SU-DHL-6 (cell line): ENCODE results near the gene TMEM121B.

Experiments
- H2AFZ ChIP-seq: fragments of 200-600 bp; sonication (generic); 2 replicates; pipeline ENCODE4 v1.6.1; 2014; ENCODE audit warnings: low read depth, mild to moderate bottlenecking, moderate library complexity, mixed read lengths, antibody characterized with exemption, low read length; ENCODE audit not compliant: severe bottlenecking
- H3F3A ChIP-seq: fragments of 200-600 bp; shearing (Covaris generic); 2 replicates; pipeline ENCODE4 v1.6.0; 2016; ENCODE audit warnings: antibody characterized with exemption, mild to moderate bottlenecking; ENCODE audit not compliant: insufficient read depth
- H3K27ac ChIP-seq: fragments of 200-600 bp; sonication (generic); 2 replicates; pipeline ENCODE4 v1.5.1; 2016; ENCODE audit warnings: low read depth, mild to moderate bottlenecking, low read length, moderate library complexity, mixed read lengths
- H3K27me3 ChIP-seq: fragments of 200-600 bp; sonication (generic), shearing (Covaris generic); 2 replicates; pipeline ENCODE4 v1.6.0; 2014; ENCODE audit warnings: mild to moderate bottlenecking, low read length
- H3K36me3 ChIP-seq: fragments of 200-600 bp; sonication (generic); 2 replicates; pipeline ENCODE4 v1.6.1; 2014; ENCODE audit warnings: mild to moderate bottlenecking, low read length, mixed read lengths
- H3K4me2 ChIP-seq: fragments of 300-600, 200-600 bp; shearing (Covaris generic), sonication (generic); 2 replicates; pipeline ENCODE4 v1.6.0; 2014; ENCODE audit warnings: low read length, low read depth, mild to moderate bottlenecking; ENCODE audit not compliant: poor library complexity, severe bottlenecking
- H3K4me3 ChIP-seq: fragments of 200-600 bp; sonication (generic); 2 replicates; pipeline ENCODE4 v1.5.1; 2014; ENCODE audit warnings: antibody characterized with exemption, low read length, mild to moderate bottlenecking, mixed read lengths; ENCODE audit not compliant: insufficient read depth, poor library complexity, severe bottlenecking
- H3K79me2 ChIP-seq: fragments of 200-600 bp; sonication (generic); 2 replicates; pipeline ENCODE4 v1.6.1; 2014; ENCODE audit warnings: mild to moderate bottlenecking, low read length, moderate library complexity; ENCODE audit not compliant: insufficient read depth
- H3K9ac ChIP-seq: fragments of 200-600 bp; sonication (generic); 2 replicates; pipeline ENCODE4 v1.7.0; 2014; ENCODE audit warnings: mild to moderate bottlenecking, low read length
- H3K9me2 ChIP-seq: fragments of 200-600 bp; sonication (generic); replicated peaks from 2 replicates; pipeline ENCODE4 v1.6.1; 2014; ENCODE audit warnings: low read length; ENCODE audit not compliant: insufficient read depth
- H3K9me3 ChIP-seq: fragments of 200-600 bp; sonication (generic); 2 replicates; pipeline ENCODE4 v1.6.1; 2014; ENCODE audit warnings: low read length, mixed read lengths; ENCODE audit not compliant: insufficient read depth
- H4K20me1 ChIP-seq: fragments of 200-600 bp; sonication (generic); 2 replicates; pipeline ENCODE4 v1.6.1; 2014; ENCODE audit warnings: low read depth, mild to moderate bottlenecking, antibody characterized with exemption, low read length, moderate library complexity, mixed read lengths
- EZH2phosphoT487 ChIP-seq: fragments of 200-600 bp; sonication (generic), shearing (Covaris generic); conservative IDR thresholded peaks from 2 replicates; pipeline ENCODE4 v1.6.1; 2018; ENCODE audit warnings: mild to moderate bottlenecking, antibody characterized with exemption, low read length, moderate library complexity, mixed read lengths
- TF ChIP-seq, protein P1 (sequence below): fragments of 200-600 bp; sonication (generic); IDR thresholded peaks from one replicate; pipeline ENCODE4 v1.5.1; 2017; ENCODE audit warnings: antibody characterized with exemption, mild to moderate bottlenecking, low read length, moderate library complexity; ENCODE audit not compliant: insufficient read depth, poor library complexity, severe bottlenecking

TMEM121B gene

DNA sequence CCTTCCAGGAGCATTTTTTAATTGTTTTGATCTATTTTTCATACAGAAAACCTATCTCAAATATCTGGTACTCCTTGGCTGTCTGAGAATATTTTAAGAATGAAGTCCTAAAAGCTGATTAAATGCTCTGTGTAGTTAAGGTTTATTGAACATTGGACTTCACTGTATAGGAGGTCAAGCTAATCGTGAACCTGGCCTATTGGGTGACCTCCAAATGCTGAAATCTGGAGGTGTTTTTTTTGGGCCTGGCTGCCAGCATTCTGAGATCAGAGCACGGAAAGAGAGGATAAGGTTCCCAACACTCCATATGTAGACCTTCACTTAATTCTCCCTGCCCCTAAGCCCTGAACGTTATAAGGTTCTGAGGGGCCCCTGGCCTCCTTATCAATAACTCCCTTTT is 28.1 kb downstream of the TMEM121B start:
- Histone ChIP-seq H3K9ac (no peak overlapping the region), H3K4me2 (no peak overlapping the region), H3K27me3 (no peaks in the 10 kb centered on the region), H3K9me2 (no peaks in the 10 kb centered on the region), H2AFZ (no peak overlapping the region), H3K27ac (no peak overlapping the region), H3K79me2 (no peaks in the 10 kb centered on the region), H4K20me1 (no peaks in the 10 kb centered on the region), H3K9me3 (no peaks in the 10 kb centered on the region), H3F3A (no peaks in the 10 kb centered on the region), H3K36me3 (no peaks in the 10 kb centered on the region), H3K4me3 (no peak overlapping the region)
- TF ChIP-seq, protein P1, sequence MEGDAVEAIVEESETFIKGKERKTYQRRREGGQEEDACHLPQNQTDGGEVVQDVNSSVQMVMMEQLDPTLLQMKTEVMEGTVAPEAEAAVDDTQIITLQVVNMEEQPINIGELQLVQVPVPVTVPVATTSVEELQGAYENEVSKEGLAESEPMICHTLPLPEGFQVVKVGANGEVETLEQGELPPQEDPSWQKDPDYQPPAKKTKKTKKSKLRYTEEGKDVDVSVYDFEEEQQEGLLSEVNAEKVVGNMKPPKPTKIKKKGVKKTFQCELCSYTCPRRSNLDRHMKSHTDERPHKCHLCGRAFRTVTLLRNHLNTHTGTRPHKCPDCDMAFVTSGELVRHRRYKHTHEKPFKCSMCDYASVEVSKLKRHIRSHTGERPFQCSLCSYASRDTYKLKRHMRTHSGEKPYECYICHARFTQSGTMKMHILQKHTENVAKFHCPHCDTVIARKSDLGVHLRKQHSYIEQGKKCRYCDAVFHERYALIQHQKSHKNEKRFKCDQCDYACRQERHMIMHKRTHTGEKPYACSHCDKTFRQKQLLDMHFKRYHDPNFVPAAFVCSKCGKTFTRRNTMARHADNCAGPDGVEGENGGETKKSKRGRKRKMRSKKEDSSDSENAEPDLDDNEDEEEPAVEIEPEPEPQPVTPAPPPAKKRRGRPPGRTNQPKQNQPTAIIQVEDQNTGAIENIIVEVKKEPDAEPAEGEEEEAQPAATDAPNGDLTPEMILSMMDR, result no peak
- no peak for TF ChIP-seq EZH2phosphoT487

DNA sequence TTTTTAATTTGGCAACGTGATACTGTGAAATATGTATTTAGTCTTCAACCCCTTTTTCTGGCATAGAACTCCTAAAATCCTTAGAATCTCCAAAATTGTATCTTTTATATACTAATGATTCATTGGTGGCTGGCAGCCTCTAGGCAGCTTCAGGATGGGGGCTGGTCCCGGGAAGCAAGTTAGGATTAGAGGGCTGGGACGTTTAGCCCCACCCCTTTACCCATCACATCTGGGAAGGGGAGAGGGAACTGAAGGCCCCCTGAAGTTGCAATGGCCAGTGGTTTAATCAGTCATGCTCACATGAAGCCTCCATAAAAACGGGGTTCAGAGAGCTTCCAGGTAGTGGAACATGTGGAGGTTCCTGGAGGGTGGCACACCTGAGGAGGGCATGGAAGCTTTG is 29.3 kb downstream of the TMEM121B start:
- Histone ChIP-seq H3K27ac (no peak overlapping the region), H3K9me2 (no peaks in the 10 kb centered on the region), H3K4me2 (no peak overlapping the region), H3K4me3 (no peak overlapping the region), H3K9ac (no peak overlapping the region), H4K20me1 (no peaks in the 10 kb centered on the region), H3K36me3 (no peaks in the 10 kb centered on the region), H3K79me2 (no peaks in the 10 kb centered on the region), H3K27me3 (no peaks in the 10 kb centered on the region), H3K9me3 (no peaks in the 10 kb centered on the region), H2AFZ (no peak overlapping the region), H3F3A (0 out of 2 replicates have a peak, but pooled peaks cover 3% of the 10 kb centered on the region)
- no peak for TF ChIP-seq EZH2phosphoT487
- TF ChIP-seq, protein P1, result no peak

DNA sequence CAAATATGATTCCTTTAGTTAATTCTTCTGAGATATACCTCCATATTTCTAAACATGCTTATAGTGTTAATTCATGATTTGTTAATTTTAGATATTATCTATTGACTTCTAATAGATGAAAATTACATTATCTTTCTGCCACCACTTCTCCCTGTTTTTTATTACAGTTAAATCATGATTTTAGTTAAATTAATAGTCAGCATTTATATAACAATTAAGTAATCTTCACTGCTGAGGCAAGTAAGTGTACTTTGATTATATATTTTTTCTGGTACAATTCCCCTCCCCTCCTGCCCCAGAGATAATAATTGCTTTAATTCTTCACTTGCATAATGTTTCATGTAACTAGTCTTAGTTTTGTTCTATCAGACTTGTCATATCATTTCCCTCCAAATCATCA is 30.6 kb downstream of the TMEM121B start:
- no peak overlapping the region for H3K4me3 ChIP-seq
- no peak overlapping the region for H3K4me2 ChIP-seq
- no peaks in the 10 kb centered on the region for H3K9me3 ChIP-seq
- no peaks in the 10 kb centered on the region for H3K79me2 ChIP-seq
- H3K36me3 ChIP-seq, result no peaks in the 10 kb centered on the region
- no peak overlapping the region for H2AFZ ChIP-seq
- H3K27me3 ChIP-seq, result no peaks in the 10 kb centered on the region
- no peak overlapping the region for H3K9ac ChIP-seq
- no peaks in the 10 kb centered on the region for H3K9me2 ChIP-seq
- TF ChIP-seq, protein P1, result no peak
- no peak for TF ChIP-seq EZH2phosphoT487
- 0 out of 2 replicates have a peak, but pooled peaks cover 3% of the 10 kb centered on the region for H3F3A ChIP-seq
- no peak overlapping the region for H3K27ac ChIP-seq
- no peaks in the 10 kb centered on the region for H4K20me1 ChIP-seq
